Measurements from ENCODE around the gene HMHB1.

DNA sequence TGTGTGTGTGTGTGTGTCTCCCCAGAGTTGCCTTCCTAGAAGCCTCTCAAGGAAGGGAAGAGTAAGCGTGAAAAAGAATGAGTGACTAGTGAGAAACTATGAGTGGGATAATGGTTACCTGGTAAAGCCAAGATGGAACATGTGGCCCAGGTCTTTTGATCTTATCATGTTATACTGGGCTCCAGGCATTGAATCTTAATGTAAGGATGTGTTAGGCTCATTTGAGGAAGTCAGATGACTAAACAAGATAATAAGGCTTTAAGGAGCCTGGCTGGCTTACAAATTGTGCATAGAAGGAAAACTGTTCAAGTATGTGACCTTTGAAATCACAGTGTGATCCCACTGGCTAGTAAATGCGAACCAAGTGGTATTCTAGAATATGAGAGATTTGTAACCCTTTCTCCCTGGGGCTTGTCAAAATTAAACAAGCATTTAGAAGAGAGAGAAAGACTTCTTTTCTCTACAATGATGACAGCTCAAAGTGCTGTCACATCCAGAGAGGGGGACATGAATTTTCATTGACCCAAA is 29.9 kb upstream of the HMHB1 start:
- TF ChIP-seq, protein P1, sequence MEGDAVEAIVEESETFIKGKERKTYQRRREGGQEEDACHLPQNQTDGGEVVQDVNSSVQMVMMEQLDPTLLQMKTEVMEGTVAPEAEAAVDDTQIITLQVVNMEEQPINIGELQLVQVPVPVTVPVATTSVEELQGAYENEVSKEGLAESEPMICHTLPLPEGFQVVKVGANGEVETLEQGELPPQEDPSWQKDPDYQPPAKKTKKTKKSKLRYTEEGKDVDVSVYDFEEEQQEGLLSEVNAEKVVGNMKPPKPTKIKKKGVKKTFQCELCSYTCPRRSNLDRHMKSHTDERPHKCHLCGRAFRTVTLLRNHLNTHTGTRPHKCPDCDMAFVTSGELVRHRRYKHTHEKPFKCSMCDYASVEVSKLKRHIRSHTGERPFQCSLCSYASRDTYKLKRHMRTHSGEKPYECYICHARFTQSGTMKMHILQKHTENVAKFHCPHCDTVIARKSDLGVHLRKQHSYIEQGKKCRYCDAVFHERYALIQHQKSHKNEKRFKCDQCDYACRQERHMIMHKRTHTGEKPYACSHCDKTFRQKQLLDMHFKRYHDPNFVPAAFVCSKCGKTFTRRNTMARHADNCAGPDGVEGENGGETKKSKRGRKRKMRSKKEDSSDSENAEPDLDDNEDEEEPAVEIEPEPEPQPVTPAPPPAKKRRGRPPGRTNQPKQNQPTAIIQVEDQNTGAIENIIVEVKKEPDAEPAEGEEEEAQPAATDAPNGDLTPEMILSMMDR (IDR thresholded peaks at IDR 0.05; ENCODE audit: low read depth, low read length): no peak
- TF ChIP-seq EZH2phosphoT487 (IDR thresholded peaks at IDR 0.05; ENCODE audit: low read depth): no peak
